ENCODE data around the gene BAG2.

The BAG2 gene

GRCh38 chr6:57221936-57222742, 50.0 kb downstream of the BAG2 start, which contains the start of gene RAB23:
Gene RAB23 (minus strand): TSS chr6:57222307. CDS start chr6:57210380, 11,927 bp downstream.
- peak; percentile 73 for DNase-seq (ENCODE audit: low read depth)

- no peak for DNase-seq (ENCODE audit: low read depth)
Measured at GRCh38 chr6:57222743-57223077, 50.6 kb downstream of the BAG2 start.

- DNase-seq (ENCODE audit: low read depth) = no peak
Measured at GRCh38 chr6:57224769-57225515, 52.8 kb downstream of the BAG2 start.

GRCh38 chr6:57226221-57226620, 54.1 kb downstream of the BAG2 start:
- no peak for DNase-seq (ENCODE audit: low read depth)
